GM12891 (cell line): ENCODE data around the gene GSTK1.
"Not testable (repeated sequence)": the region's sequence is repeated elsewhere in the genome, so short reads cannot be mapped to it uniquely, and the experiment has no call there.

ENCODE experiments used
- DNase-seq: peaks from one replicate; pipeline ENCODE4 v3.0.0; 2011; ENCODE audit warnings: low spot score; ENCODE audit not compliant: insufficient read length
- FAIRE-seq: peaks from 2 replicates; lab custom pipeline; 2011; peaks lifted over from hg19 to GRCh38; lab: Jason Lieb, UNC
- PAX5 ChIP-seq: IDR thresholded peaks from 2 replicates; pipeline ENCODE4 v1.6.1; 2011; ENCODE audit warnings: low read length, moderate library complexity, mild to moderate bottlenecking; ENCODE audit not compliant: insufficient read depth, severe bottlenecking
- POLR2A ChIP-seq: IDR thresholded peaks from 2 replicates; pipeline ENCODE4 v1.6.1; 2011; ENCODE audit warnings: low read depth, low read length, control low read depth
- POLR2AphosphoS5 ChIP-seq: IDR thresholded peaks from 2 replicates; pipeline ENCODE4 v1.6.1; 2011; ENCODE audit warnings: low read depth, low read length, control low read depth
- POU2F2 ChIP-seq: IDR thresholded peaks from 2 replicates; pipeline ENCODE4 v1.6.1; 2011; ENCODE audit warnings: low read depth, mild to moderate bottlenecking, control low read depth, low read length, moderate library complexity
- SPI1 ChIP-seq: IDR thresholded peaks from 2 replicates; pipeline ENCODE4 v1.6.1; 2011; ENCODE audit warnings: low read depth, low read length, control low read depth
- TAF1 ChIP-seq: IDR thresholded peaks from 2 replicates; pipeline ENCODE4 v1.6.1; 2011; ENCODE audit warnings: low read depth, low read length, control low read depth

GSTK1 gene

GRCh38 chr7:143250199-143250598, 13.0 kb upstream of the GSTK1 start:
- FAIRE-seq (no peak), DNase-seq (no peak)
- TF ChIP-seq SPI1 (no peak), POLR2AphosphoS5 (no peak), TAF1 (no peak), POU2F2 (no peak)

DNA sequence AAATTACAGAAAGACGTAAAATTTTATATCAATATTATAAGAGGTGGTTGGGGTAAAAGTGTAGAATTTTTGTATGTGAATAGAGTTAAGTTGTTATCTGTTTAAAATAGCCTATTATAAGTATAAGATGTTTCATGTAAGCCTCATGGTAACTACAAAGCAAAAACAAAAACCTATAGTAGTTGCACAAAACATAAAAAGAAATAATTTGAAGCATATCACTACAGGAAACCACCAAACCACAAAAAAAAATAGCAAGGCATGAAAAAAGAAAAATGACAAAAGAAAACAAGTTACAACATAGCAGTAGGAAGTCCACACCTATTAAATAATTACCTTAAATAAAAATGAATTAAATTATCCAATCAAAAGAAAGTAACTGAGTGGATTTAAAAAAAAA, 12.4 kb upstream of the GSTK1 start:
- DNase-seq: no peak
- FAIRE-seq: no peak
- TF ChIP-seq PAX5 (no peak), SPI1 (no peak), TAF1 (no peak), POLR2AphosphoS5 (no peak), POU2F2 (no peak), POLR2A (no peak)

DNA sequence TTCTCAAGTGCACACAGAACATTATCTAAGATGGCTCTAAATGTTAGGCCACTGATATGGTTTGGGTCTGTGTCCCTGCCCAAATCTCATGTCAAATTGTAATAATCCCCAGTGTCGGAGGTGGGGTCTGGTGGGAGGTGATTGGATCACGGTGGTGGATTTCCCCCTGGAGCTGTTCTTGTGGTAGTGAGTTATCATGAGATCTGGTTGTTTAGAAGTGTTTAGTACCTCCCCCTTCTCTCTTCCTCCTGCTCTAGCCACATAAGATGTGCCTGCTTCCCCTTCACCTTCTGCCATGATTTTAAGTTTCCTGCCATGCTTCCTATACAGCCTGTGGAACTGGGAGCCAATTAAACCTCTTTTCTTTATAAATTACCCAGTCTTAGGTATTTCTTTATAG, 11.2 kb upstream of the GSTK1 start:
- DNase-seq (no peak), FAIRE-seq (no peak)
- TF ChIP-seq POLR2AphosphoS5: no peak

DNA sequence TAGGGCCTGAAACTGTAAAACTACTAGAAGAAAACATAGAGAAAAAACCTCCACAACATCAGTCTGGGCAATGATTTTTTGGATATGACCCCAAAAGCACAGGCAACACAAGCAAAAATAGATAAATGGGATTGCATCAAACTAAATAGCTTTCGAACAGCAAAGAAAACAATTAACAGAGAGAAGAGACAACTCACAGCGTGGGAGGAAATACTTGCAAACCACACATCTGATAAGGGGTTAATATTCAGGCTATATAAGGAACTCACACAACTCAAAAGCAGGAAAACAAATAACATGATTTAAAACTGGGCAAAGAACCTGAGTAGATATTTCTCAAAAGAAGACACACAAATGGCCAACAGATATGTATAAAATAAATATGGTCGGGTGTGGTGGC, 7.7 kb upstream of the GSTK1 start:
- DNase-seq: no peak
- TF ChIP-seq POLR2A: no peak
- no peak for TF ChIP-seq POLR2AphosphoS5
- TF ChIP-seq SPI1: no peak
- TF ChIP-seq TAF1: no peak
- no peak for TF ChIP-seq PAX5
- TF ChIP-seq POU2F2: no peak
- FAIRE-seq: no peak

- no peak for FAIRE-seq
- peak; percentile 43 for TF ChIP-seq SPI1
- TF ChIP-seq POLR2AphosphoS5: no peak
- no peak for DNase-seq
These were observed 6.9 kb upstream of the GSTK1 start for GRCh38 chr7:143256325-143256724.

DNA sequence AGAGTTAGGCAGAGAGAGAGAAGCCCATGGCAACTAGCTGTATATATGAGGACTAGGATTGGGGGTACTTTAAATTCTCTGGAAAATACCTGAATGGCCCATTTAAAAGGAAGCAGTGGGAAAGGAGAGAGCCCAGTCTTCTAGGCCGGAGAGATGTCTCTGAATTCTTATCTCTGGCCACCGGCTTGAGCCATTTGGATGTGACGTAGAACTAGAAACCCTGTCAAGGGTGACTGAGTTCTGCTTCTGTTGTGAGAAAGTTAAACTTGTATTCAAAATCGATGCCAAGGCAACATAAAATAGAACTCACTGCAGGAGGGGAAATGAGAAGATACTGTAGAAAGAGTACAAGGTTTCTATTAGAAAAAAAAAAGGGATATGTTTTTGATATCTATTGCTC, 6.3 kb upstream of the GSTK1 start:
- no peak for TF ChIP-seq TAF1
- peak; percentile 53; the same call in 1 of the 2 replicates for TF ChIP-seq SPI1
- peak; percentile 75 for TF ChIP-seq PAX5
- DNase-seq (no peak), FAIRE-seq (peak; percentile 69)

GRCh38 chr7:143257501-143257900, 5.7 kb upstream of the GSTK1 start:
- TF ChIP-seq SPI1 (no peak), PAX5 (no peak), POU2F2 (no peak), TAF1 (no peak), POLR2AphosphoS5 (no peak), POLR2A (no peak)
- FAIRE-seq (no peak), DNase-seq (no peak)

- FAIRE-seq: peak; percentile 60
- no peak for DNase-seq
- no peak for TF ChIP-seq POLR2A
- no peak for TF ChIP-seq TAF1
These were observed 4.4 kb upstream of the GSTK1 start for GRCh38 chr7:143258831-143259230.

DNA sequence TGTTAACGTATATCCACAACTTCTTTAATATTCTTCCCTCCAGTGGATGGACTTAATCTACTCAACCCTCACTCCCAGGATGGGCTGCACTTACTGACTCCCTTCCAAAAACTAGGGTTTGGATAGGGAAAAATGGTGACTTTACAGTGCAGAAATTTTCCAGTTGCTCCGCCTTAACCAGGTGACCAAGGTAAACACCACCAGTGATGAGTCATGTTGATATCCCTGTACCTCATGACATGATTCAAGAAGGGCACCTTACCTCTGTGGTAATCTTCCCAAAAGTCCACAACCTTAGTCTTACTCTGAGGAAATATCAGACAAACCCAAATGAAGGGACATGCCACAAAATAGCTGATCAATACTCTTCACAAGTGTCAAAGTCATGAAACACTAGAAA, 3.5 kb upstream of the GSTK1 start:
- no peak for TF ChIP-seq POU2F2
- TF ChIP-seq SPI1: no peak
- TF ChIP-seq TAF1: no peak
- TF ChIP-seq POLR2A: no peak
- no peak for TF ChIP-seq POLR2AphosphoS5
- TF ChIP-seq PAX5: no peak
- DNase-seq: no peak
- no peak for FAIRE-seq

DNA sequence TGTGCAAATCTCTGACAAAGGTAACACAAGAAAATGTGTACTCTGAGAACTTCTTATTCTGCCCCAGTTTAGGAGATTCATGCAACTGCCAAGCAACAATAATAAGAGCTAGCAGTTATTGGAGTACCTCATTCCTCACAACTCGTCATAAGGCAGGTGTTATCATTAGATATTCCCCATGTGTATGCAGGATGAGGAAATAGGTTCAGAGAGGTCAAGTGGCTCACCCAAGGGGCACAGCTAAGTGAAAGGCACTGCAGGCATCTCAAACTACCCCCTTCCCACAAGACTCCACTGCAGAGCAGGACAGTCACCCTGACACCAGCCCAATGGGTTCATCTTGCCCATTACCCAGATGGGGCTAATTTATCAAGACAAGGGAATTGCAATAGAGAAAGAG, 1.3 kb upstream of the GSTK1 start:
- TF ChIP-seq TAF1 (no peak), POU2F2 (no peak), SPI1 (no peak), POLR2AphosphoS5 (no peak), POLR2A (no peak), PAX5 (no peak)
- DNase-seq (no peak), FAIRE-seq (no peak)

DNA sequence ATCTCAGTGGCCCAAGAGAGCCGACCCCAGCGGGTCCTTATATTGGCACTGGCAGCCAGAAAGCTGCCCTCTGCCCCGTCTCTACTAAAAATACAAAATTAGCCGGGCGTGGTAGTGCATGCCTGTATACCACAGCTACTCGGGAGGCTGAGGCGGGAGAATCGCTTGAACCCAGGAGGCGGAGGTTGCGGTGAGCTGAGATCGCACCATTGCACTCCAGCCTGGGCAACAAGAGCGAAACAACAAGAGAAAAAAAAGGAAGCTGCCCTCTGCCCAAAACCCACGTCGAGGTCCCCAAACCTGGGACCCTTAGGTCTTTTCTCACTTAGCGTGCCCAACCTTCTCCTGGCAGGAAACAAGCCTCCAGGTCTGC, 941 bp downstream of the GSTK1 start:
- not testable (repeated sequence) for DNase-seq, FAIRE-seq
